Inflammatory macrophage treated with lipopolysaccharide for 1 hour (primary cell): ENCODE measurements around the gene FUT8.

Source experiments
- DNase-seq, 2 donors: peaks; one replicate each; pipeline ENCODE4 v3.0.0-alpha.2; 2020 to 2022

Gene FUT8

GRCh38 chr14:65412032-65412846 lies at the start of gene FUT8:
FUT8 (plus strand) TSS chr14:65412730; CDS start chr14:65561564, 148,834 bp downstream.
- peak; percentile 78 to 80 for DNase-seq

GRCh38 chr14:65366802-65367565 lies 45.5 kb upstream of the FUT8 start:
- no peak for DNase-seq

- DNase-seq: no peak
These were observed 43.0 kb upstream of the FUT8 start for GRCh38 chr14:65369560-65369959.

GRCh38 chr14:65370801-65371248 lies 41.7 kb upstream of the FUT8 start:
- DNase-seq: no peak

DNA sequence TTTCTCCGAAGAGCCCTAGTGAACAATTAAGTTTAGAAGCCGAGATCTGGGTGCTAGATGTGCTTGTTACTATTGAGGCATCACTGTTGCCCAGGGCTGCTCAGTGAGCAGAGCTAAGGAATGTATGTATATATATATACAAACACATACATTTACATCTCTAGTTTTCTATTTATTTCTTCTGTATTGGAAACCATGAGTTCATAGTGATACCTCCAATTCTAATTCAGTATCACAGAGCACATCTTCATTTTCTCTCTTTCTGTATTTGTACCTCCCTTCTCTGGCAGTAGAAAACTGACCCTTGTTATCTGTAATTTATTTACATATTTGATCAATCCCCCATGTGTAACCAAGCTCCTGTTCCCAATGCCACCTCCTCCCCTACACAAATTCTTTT lies 40.7 kb upstream of the FUT8 start:
- DNase-seq: no peak

DNA sequence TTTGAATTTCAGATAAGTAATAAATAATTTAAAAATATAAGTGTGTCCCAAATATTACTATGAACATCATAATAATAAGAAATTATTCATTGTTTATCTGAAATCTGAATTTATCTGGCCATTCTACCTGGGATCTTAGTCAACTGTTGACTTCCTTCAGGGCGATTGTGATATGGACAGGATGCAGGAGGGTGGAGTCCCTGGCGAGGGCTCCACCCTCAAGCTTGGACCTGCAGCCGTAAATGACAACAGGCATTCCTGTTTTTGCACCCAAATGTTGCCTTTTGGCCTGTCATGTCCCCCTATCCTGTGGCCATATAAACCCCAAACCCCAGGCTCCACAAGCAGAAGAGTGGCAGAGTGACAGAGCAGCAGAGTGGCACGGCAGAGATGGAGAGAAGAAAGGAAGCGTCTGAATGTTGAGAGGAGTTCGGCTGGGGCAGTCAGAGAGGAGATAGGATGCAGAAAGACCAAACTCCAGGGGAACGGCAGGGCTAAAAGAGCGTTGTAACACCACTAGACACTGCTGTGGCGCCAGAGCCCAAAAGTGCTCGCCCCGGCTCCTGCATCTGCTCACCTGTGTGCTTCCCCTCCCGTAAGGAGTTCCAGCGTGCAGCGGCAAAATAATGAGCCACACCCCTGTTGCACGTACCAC lies 39.4 kb upstream of the FUT8 start:
- no peak for DNase-seq

DNA sequence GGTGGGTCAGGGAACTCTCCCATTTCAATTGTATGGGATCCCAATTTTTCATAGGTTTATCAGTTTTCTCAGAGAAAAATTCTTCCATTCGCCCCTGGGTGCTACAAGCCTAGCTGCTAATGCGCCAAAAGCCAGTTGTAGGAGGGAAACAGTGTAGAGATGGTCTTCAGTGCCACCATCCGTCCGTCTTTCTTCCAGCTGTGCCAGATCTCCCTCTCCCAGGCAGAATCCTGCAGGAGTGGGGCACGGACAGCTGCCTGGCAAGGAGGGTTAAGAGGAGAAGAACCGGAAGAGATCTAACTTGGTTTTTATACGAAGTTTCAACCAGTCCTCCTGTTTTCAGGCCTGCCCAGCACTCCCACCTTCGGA lies 38.9 kb upstream of the FUT8 start:
- DNase-seq: no peak

DNA sequence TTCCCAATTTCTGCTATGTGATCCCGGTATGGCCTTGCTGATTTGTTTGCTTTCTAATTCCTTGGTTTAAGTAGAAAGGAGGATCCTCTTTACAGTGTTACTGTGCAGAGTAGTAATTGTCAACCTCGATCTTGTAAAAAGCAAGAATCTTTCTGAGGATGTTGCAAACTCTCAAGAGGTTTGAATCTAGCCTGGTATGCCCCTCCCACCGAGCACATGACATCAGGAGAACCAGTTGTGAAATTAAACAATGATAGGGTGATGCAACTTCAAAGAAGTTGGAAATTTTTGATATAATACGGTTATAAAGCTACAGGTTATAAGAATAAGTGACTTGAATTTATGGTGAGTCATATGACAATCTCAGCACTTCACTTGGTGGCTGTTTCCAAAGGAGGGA lies 35.0 kb upstream of the FUT8 start:
- peak; percentile 21 to 37 for DNase-seq

DNA sequence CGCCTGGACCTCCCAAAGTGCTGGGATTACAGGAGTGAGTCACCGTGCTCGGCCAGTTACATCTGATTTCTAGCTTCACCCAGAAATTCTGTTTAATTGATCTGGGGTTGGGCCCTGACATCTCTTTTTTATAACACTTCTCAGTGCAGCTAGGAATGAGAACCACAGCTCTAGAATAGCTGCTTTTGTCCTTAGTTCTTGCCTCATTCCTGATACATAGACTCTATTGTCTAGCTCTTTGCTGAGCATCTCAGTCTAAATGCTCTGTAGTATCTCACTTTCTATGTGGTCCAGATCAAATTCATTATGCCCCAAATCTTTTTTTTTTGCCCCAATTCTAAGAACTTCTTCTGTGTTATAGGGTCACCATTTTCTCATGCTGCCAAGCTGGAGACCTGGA lies 29.9 kb upstream of the FUT8 start:
- DNase-seq: no peak

DNA sequence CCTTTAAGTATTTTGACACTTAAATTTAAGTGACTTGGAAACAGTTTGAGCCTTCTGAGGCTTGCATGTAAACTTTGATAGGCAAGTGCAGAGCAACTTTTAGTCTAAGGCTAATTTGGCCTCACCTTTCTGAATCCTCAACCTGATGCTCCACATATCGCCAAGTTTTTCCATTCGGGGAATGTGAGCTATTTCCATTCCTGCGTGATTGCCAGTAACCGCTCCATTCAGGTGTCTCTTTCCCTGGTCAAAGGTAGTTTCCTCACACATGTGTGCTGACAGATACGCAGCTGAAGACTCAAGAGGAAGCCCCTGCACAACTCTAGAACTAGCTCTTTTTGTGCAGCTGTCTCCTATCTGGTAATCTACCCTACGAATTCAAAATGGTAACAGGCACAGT lies 25.4 kb upstream of the FUT8 start:
- no peak for DNase-seq

DNA sequence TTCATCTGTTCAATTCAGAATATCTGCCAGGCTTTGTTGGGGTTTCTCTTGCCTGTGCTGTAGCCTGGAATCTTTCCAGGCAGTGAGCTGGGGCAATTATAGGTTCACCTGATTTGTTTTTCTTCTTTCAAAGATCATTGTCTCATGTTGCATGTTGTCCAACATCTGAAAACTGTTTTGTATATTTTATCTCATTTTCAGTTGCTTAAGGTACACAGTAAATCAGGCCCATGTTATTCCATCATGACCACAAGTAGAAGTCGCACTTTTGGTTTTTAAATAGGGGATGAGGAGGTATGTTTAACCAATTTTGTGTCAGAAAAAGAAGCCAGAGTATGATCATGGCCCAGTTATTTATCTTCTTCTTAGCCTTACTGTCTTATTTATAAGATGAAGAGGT lies 24.9 kb upstream of the FUT8 start:
- no peak for DNase-seq

- DNase-seq: no peak
These were observed 20.2 kb upstream of the FUT8 start for GRCh38 chr14:65392296-65392695.

DNA sequence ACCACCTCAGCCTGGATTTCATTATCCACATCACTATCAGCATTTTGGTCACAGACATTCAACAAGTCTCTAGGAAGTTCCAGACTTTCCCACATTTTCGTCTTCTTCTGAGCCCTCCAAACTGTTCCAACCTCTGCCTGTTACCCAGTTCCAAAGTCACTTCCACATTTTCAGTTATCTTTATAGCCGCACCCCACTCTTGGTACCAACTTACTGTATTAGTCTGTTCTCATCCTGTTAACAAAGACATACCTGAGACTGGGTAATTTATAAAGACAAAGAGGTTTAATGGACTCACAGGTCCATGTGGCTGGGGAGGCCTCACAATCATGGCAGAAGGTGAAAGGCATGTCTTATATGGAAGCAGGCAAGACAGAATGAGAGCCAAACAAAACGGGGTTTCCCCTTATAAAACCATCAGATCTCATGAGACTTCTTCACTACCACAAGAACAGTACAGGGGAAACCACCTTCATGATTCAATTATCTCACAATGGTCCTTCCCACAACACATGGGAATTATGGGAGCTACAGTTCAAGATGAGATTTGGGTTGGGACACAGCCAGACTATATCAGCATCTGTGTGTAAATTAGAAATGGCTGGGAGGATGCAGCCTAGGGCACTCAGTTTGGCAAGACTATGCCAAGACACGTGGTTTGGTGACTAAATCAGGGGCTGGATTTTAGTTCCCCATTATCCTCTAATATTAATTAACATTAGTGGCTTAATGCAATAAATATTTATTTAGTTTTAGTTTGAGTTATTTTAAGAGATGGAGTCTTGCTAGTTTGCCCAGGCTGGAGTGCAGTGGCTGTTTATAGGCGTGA lies 16.2 kb upstream of the FUT8 start:
- no peak for DNase-seq

DNA sequence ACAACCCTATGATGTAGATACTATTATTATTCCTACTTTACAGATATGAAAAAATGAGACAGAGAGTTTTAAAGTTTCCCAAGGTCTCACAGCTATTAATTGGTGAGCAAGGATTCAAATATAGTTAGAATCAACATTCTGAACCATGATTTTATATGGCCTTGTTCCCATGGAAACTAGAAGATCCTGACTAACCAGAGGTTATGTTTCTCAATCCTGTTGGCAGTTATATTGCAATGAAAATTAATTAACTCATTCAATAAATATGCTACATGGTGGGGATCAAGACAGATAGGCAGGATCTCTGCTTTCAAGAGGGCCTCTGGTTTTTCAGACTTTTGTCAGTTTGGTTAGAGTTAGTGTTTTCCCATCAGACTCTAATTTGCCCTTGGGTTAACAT lies 9.3 kb upstream of the FUT8 start:
- no peak for DNase-seq

GRCh38 chr14:65408113-65408512 lies 4.4 kb upstream of the FUT8 start:
- no peak for DNase-seq

DNA sequence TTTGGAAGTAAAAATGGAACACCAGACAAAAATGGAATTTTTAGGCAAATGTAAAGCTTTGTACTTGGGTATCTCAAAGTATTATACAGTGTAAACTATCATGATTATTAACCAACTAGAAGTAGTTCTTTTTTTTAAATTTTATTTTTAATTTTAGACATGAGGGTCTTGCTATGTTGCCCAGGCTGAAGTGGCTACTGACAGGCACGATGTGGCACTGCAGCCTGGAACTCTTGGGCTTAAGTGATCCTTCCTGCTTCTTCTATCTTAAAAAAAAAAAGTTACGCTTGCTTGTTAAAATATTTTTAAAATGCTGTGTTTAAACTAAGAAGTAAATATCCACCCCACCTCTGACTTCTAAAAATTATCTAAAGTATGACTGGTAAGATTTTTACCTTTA lies 1.9 kb upstream of the FUT8 start:
- DNase-seq: no peak

- peak; percentile 80 to 89 for DNase-seq
These were observed 886 bp upstream of the FUT8 start for GRCh38 chr14:65411656-65412031.

DNA sequence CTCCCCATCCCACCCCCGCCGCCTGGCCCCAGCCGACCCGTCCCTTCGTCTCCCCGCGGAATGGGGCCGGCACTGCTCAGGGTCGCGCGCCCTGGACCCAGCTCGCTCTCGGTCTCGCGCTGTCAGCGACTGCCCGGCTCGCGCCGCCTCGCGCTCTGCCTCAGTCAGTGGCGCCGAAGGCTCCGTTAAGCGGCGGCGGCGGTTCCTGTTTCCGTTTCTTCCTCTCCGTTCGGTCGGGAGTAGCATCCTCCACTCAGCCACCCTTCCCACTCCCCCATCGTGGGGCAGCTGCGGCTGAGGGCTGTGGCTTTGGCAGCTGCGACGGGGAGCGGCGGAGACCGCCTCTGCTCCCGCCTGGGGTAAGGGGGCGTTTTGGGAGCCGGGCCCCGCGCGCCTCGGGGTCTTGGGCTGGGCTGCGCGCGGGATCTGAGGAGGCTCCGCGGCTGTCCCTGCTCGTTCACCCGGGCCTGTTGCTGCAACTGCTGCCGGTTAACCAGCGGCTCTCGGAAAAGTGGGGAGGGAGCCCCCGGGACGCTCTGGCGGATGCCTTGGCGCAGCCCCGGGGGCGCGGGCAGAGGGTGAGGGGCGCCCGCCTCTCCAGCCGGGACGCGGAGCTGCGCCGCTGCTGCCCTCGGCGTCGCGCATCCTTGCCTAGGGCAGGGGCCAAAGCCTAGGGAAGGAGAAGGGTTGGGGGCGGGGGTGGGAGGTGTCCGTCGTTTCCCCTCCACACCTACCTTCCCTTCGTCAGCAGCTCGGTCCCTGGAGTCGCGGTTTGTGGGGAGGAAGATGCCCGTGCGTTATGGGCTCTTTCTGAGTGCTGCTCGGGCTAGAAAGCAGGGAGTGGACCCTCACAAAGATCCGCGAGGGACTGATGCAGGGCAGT lies 567 bp downstream of the FUT8 start:
- peak; percentile 57 to 74 for DNase-seq

DNA sequence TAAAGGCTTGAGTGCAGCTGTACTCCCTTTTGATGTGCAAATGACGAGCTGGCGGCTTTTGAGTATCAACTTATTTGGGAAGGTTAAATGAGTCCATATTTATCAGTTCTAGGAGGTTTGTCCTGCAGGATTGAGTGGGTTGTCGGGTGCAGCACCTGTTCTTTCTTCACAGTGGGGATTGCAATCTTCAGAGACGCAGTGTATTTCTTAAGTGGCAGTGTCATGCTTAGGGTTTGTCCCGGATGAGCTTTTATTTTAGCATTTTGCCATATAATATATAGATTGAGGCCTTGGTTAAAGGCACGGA lies 1.2 kb downstream of the FUT8 start:
- no peak for DNase-seq

DNA sequence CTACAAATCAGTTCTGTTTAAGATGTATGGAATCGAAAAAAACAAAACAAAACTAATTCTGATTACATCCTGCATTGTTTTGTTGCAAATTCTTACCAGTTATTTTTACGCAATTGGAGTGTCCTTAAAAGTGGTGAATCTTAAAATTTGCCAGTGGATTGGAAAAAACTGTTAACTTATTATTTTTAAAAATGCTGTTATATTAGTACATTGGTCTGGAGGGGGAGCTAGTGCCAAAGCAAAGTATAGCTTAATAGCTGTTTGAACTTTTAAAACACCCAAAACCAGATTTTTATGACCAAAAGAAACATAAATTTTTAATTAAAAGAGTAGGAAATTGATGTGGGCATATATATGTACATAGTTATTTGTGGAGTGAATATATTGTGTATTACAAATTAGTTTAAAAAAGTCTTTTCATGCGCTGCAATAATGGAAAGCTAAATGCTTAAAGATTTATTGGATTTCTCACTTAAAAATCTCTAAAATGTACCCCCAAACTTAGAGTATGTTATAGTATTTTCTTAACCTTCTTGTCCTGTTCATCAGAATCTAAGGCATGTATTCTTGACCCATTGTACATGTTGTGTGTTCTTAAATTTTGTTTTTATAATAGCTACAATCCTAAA lies 2.5 kb downstream of the FUT8 start:
- DNase-seq: peak in 1 of 2 donors; percentile 47

GRCh38 chr14:65415613-65416012 lies 3.1 kb downstream of the FUT8 start:
- no peak for DNase-seq
